GM18907 (cell line): Measurements from ENCODE around the gene SYNE3.

Experiments
- ATAC-seq: cut with Tn5 transposase; IDR thresholded peaks from one replicate; pipeline ENCODE4 v1.9.1; 2021; ENCODE audit warnings: mild to moderate bottlenecking, moderate library complexity; ENCODE audit not compliant: unreplicated experiment

The SYNE3 gene

DNA sequence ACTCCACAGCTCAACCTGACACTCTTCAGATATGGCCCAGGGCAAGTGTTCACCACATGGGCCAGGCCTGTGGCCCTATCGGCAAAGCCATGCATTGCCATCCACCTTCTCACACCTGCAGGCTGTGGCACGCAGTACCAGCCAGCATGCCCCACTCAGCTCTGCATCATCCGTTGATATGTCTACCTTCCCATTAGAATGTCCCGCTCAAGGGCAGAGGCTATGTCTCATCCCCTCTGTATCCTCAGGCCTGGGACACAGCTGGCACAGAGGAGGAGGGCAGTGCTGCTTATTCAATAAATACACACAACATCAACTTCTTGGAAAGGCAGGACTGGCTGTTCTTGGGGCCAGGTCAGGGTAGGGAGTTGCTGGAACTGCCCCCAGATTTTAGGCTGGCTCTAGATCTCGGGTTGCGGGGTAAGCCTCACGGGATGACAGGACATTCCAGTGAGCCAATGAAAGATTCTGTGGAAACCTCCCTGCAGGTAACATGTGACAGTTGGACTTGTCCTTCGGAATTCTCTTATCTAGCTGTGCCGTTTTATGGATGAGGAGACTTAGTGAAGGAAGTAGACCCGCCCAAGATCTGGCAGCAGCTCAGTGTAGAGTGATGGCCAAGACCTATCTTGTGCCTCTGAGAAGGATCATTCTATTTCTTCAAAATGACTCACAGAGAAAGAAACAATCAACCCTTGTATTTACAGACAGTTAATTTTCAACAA, 25.6 kb downstream of the SYNE3 start:
- ATAC-seq, result no peak

DNA sequence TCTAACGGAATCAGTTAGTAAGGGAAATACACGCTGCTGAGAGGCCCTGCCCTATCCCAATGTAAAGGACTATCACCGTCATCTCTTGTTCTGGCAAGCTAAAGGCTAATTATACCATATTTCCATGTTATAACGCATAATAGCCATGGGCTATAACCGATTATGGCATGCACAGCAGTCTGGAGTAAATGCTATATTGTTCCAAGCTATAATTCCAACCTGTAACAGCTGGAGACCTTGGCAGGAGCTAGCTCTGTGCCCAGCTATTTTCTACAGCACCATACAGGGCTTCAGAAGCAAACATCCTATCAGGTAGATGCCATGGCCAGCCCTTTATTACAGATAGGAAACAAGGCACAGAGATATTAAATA, 26.3 kb downstream of the SYNE3 start:
- no peak for ATAC-seq

DNA sequence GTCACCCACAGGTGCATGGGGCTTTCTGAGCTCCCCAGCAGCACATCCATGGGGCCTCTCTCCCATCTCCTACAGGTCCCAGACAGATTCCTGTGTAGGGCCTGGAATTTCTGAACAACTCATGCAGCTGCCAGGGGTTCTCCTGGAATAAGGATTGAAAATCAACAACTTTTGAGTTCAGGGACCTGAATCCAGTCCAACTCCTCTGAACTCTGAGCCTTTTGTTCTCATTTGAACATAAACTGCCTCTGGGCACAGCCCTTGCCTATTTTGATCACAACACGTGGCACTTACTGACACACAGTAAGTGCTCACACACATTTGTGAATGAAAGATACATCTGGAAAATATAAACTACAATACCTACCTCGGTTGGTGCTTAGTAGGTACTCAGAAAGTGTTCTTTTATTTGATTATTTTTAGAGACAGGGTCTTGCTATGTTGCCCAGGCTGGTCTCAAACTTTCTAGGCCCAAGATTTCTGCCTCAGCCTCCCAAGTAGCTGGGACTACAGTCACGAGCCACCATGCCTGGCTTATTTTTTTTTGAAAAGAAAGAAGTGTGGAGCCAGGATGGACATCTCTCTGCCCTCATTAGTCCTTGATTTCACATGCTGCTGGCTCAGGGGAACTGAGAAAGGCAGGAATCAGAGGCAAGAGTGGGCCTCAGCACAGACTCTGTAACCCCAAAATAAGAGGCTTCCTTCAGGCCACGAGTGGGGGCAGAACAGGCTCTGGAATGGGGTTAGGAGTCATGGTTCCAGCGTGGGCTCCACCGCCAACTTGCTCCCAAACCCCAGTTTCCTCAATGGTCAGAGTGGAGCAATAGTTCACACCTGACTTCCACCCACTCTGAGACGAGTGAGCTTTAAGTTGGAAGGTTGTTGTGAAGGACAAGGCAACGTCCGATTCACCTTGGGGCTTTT, 27.0 kb downstream of the SYNE3 start:
- no peak for ATAC-seq

DNA sequence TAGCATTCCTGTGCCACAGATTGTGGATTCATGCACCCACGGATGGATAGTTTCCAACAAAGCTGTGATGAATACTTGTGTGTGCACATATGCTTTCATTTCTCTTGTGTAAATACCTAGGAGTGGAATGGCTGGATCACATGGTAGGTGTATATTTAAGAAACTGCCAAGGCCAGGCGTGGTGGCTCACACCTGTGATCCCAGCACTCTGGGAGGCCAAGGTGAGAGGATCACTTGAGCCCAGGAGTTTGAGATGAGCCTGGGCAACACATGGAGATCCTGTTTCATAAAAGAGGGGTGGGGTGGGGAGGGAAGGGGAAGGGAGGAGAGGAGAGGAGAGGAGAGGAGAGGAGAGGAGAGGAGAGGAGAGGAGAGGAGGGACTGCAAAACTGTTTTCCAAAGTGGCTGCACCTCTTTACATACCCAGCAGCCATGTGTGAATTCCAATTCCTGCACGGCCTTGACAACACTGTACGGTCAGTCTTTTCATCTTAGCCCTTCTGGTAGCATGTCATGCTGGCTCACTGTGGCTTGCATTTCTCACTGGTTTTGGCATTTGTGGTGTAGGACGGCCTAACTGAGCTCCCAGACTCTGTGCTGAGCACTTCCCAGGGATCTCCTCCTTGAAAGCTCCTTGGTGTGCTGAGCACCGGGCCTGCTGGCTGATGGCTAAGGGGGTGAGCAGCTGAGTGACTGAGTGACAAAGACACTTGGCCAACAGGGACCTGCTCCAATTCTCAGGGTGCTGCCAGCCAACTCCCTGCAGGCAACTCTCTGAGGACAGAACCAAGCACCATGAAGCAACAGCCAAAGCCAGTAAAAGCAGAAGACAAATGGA, 27.9 kb downstream of the SYNE3 start:
- ATAC-seq, result no peak

DNA sequence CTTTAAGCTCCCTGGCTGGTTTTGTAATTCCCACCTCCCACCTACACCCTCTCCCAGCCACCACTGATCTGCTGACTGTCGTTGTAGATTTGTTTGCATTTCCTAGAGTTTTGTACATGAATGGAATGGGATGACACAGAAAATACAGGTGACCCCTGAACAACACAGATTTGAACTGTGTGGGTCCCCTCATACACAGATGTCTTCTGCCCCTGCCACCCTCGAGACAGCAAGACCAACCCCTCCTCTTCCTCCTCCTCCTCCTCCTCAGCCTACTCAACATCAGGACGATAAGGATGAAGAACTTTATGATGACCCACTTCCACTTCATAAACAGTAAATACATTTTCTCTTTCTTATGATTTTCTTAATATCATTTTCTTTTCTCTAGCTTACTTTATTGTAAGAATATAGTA, 28.8 kb downstream of the SYNE3 start:
- no peak for ATAC-seq

DNA sequence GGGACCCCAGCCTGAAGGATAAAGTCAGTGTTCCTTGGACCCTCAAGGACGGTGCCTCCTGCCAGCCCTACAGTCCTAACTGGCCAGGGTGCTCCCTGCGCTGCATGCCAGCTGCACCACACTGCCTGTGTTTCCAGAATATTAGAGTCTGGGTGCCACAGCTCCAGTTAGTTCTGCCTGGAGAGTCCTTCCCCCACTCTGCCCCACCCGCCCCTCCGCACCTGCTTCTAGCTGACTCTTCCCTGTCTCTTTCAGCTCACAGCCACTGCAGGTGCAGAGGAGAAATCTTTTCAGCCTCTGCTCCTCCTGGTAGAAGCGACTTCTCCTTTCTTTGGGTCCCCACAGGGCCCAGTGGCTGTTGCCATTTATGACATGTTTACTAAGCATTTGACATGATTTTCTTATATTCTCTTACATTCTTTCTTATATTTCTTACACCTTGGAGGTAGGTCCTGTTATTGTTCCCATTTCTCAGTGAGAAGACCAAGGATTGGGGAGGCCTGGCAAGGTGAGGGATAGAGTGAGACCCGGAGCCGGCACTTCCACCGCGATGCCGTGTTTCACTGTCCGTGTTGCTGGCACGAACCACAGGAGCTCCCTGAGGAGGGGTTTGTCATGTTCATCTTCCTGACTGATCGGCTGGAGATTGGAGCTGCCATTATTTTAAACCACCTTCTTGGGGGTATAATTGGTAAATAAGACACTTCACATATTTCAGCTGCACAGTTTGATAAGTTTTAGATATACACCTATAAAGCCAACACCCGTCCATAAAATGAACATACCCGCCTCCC, 29.4 kb downstream of the SYNE3 start:
- ATAC-seq, result no peak

DNA sequence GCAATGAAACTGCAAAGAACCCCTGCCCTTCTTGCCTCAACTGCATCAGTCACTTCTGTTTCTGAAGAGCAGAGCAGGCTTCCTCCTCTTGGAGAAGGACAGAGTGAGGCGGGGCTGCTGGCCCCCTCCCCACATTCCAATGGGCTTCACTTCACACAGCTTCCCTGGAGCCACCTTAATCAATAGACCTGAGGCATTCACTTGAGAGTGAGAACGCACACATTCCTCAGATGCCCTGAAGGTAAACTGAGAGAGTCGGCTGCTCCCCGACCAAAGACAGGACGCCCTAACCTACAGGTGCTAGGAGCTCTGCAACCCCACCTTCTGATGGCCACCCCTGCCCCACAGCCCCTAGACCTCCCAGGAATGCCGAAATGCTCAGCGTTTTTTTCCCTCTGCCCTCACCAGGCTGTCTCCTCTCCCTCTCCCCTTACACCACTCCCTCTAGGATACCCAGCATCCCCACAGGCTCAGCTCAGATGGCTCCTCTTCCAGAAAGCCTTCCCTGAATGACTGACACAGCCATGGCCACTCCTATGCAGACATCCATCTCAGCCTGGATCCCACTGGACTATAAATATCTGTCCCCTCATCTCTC, 31.1 kb downstream of the SYNE3 start:
- ATAC-seq, result no peak

DNA sequence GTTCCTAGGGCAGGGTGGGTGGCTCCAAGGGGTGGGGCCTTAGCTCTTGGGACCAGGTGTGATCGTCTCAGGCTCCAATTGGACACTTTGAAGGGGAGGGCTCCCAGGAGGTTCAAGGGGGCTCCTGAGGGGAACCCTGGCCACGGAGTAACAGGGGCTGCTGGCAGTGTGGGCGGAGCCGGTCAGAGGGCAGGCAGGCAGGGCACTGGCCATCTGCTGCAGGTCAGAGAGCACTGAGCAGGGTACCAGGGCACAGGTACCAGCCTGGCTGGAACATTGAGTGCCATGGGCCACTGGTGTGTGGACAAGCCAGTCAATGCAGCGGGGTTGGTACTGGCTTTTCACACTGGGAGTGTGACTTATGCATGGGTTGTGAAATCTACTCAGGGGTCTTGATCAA, 32.2 kb downstream of the SYNE3 start:
- no peak for ATAC-seq

DNA sequence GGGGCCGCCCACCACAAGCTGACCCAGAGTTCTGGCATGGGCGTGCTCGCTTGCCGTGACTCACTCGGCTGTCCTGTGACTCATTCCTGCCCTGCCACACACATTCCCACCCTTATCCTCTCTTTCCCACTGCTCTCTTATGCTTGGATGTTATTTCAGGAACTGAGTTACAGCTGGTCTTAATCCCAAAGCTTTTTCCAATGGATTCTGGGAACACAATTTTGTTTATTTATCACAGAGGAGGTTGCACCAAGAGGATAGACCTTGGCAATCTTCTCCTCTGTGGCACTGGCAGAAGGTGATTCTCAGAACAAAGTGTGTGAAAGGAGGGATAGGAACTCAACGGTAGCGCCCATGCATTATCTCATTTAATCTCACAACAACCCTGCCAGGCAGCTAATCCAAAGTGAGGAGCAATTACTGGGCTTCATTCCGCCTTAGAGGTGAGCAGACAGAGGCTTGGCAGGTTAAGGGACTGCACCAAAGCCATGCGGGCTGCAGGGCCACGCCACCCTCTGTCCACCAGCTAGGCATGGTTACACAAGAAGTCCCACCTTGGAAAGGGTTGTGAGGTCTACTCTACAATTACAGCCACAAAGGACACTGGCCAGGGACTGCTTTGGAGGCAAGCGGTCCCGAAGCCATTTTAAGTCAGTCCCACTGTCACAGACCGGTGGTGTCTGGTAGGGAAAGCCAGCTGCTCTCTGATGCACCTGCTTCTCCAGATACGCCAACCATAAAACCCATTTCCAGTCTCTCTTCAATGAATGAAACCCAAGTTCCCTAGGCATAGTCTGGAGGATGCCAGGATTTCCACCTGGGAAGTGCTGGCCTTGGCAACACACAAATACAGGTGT, 32.9 kb downstream of the SYNE3 start:
- no peak for ATAC-seq

DNA sequence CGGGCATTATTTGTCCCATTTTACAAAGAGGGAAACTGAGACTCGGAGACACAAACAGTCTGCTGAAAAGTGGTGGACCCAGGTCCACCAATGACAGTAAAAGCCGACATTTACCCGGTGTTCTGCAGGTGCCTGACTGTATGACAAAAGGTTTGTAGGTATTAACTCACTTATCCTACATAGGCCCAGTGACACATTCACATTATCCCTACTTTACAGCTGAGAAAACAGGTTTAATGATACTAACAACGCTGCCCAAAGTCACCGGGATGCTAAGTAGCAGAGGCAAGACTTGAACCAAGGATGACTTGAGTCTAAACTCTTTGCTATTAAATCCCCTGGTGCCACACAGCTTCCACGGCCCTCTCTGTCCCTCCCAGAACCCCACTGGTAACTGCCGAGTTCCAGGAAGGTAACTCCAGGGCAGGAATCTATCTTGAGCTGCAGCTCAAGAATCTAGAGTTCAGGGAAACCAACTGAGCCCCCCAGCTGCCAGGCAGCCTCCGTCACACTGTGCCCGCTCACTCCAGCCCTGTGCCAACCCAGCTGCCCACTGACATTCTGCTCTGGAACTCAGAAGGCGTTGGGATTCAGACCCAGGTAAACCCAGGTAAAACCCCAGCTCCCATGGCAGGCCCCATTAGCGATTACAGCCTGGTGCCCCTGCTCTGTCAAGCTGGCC, 33.7 kb downstream of the SYNE3 start:
- ATAC-seq, result no peak

DNA sequence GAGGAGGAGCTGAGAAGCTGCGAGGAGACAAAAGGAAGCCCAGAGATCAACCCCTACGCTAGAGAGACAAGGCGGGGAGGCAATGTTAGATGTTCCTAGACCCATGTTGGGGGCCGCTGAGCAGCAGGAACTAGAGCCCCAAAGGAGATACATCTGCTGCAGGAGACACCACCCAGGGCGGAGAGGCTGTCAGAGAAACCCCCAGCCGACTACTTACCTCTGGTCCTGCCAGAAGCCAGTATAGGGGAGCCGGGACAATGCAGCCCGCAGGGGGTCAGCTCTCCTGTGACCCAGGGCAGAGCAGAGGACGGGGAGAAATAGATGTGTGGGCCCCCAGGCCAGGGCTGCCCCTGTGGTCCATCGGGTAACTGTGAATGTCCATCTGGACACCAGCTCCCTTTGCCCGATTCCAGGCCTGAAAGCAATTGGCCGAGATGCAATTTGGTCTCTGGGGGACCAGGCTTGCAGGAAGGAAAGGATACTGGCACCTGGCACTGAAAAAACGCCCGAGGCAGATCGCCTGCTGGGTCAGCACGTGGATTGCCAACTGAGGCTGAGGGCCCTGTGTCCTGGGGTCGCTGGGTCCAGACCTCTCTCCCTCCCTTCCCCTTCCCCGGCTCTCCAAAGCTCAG, 34.9 kb downstream of the SYNE3 start:
- no peak for ATAC-seq

DNA sequence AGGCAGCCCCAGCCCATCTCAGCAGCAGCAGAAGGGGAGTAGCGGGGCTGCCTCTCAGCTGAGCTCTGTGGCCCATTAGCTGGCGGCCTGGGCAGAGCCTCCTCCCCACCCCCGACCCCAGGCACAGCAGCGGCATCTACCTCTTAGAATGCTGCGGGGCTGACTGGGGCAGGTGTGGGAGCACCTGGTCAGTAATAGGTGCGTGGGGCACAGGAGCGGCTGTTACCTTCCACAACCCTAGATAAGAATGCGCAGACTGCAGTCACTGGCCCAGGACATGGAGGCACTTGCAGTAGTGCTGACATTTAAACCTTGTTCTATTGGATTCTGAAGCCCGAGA, 35.6 kb downstream of the SYNE3 start:
- ATAC-seq, result peak; percentile 4

DNA sequence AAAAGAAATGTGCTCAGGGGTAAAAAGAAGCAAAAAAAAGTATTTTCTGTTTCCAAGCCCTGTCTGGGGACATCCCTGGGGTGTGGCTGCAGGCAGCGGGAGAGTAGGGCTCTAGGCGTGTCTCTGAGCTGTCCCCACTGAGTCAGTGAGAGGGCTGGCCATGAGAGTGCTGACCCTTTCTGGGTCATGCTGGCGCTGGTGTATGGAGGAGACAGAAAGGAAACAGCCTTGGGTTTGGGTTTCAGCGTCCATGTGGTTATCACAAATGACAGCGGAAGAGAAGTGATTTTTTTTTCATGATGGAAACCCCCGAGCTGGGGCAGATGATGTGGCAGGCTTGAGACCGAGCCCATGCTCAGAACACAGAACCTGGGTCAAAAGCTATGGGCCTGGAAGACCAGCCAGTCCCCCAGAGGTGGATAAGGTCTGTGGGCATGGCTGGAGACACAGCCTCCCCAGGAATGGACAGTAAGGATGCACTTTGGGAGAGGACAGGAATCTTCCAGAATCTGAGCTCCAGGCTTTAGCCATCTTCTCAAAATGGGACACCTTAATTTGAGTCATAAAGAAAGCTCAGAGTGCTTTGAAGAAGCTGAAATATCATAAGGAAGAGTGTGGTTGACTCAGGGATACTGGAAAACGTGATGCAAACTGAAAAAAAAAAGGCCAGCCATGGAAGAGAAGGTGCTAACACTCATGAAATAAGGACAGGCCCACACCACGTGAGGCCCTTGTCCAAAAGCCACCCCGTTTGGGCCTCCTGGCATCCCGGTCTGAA, 36.2 kb downstream of the SYNE3 start:
- peak; percentile 51 for ATAC-seq

DNA sequence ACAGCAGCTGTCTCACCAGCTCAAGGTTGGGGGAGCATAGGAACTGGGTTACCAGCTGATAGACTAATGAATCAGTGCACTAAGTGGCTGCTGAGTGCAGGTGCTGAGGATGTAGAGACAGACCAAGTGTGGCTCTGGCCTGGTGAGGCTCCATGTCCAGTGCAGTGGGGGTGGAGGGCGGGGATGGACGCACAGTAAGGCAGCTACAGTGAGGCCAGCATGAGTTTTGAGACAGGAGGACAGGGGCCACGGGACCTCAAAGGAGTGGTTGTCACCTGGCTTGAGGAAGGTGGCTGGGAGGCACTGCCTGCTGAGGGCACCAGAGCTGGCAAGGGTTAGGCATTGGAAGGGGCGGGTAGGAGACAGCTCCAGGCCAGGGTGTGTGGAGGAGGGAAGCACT, 37.0 kb downstream of the SYNE3 start:
- ATAC-seq, result no peak

DNA sequence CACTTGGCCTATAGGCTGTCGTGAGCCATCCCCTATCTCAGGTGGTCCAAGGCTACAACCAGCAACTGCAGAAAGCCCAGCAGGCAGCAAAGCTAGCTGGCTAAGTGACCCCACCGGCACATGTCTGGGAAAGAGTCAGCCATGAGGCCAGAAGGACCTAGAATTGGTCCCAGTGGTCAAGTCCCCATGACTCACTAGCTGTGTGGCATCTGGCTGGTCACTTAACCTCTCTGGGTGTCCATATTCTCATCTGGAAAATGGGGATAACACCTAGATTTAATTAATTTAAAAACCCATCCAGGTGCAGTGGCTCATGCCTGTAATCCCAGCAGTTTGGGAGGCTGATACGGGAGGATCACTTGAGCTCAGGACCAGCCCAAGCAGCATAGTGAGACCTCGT, 37.6 kb downstream of the SYNE3 start:
- ATAC-seq, result no peak

DNA sequence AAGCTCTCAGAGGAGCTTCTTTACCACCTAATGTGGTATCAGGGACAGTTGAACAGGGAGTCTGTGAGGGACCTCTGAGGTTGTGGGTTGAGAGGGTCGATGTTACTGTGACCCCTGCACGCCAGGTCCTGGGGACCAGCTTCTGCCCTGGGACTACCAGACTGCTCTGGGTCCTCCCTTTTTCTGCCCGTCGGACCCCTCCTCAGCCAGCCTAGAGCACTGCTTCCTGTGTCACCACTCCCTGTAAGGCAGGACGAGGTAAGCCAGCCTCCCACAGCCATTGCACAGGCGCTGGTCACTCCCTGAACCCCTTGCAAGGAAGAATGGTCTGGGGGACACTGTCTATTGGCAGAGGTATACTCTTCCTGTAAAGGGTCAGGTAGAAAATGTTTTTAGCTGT, 38.1 kb downstream of the SYNE3 start:
- no peak for ATAC-seq

DNA sequence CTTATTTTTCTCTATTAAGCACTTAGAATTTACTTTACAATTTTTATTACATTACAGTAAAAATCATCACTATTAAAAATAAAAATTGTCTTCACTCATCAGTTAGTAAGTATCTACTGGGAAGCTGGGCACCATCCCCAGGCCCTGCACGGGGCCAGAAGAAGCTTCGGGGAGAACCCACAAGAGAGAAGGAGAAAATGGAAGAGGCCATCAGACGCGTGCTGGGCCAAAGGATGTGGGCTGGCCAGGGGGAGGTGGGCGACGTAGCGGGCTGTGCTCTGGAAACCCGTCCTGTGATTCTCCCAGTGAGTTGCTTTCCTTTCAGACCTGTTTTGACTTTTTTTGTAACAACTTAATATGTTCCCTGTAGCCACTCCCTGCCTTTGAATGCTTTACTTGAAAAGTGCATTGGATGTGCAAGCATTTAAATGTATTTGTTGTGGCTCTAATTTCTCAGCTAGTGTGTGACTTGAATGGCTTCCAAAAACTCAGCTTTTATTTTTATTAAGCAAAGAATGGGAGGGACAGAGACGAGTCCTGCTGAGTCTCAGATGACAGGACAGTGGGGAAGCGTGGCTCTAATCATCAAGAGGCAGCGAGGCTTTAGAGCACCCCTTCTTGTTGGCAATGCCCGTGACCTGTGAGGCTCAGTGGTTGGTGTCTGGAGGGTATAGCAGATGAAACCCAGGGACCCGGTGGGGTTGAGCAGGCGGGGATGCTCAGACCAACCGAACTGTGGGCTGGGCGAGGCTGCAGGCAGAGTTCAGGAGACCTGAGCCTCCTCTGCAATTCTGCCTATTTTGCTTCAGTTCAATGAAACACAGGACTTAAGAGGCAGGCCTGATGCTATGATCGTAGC, 38.8 kb downstream of the SYNE3 start:
- no peak for ATAC-seq
